Activated CD4-positive, alpha-beta memory T cell treated with anti-CD3 and anti-CD28 coated beads for 36 hours (primary cell): ENCODE results near the gene ATP10A. TPM values are rescaled to one million over a fixed set of nuclear protein-coding genes. Genes with fewer than 3 reads are reported as not detected.
A peak's percentile ranks its signal among the peaks of the same experiment; 100 is the strongest.

Experiments used
- CTCF ChIA-PET: fragments of 350-600 bp; sonication (Branson Sonifier 250); formaldehyde crosslinking; loops from one replicate; lab custom pipeline; 2021; ENCODE audit warnings: antibody characterized with exemption, inconsistent platforms; lab: Charles Lee
- POLR2A ChIA-PET: fragments of 350-600 bp; sonication (Branson Sonifier 250); formaldehyde crosslinking; loops from one replicate; lab custom pipeline; 2021; ENCODE audit warnings: antibody characterized with exemption; lab: Charles Lee
- DNase-seq: peaks from one replicate; pipeline ENCODE4 v3.0.0-alpha.2; 2020
- H3K27ac Mint-ChIP-seq: one replicate; pipeline ENCODE4 v1.8.0; 2021; ENCODE audit warnings: mixed read lengths
- H3K27me3 Mint-ChIP-seq: one replicate; pipeline ENCODE4 v1.8.0; 2021; ENCODE audit warnings: mixed read lengths
- H3K36me3 Mint-ChIP-seq: one replicate; pipeline ENCODE4 v1.8.0; 2021; ENCODE audit warnings: mixed read lengths
- H3K4me1 Mint-ChIP-seq: one replicate; pipeline ENCODE4 v1.8.0; 2021; ENCODE audit warnings: low read depth, mixed read lengths
- H3K4me3 Mint-ChIP-seq: one replicate; pipeline ENCODE4 v1.8.0; 2021; ENCODE audit warnings: mild to moderate bottlenecking, mixed read lengths
- H3K9me3 Mint-ChIP-seq: one replicate; pipeline ENCODE4 v1.8.0; 2021; ENCODE audit warnings: mixed read lengths
- intact Hi-C: fragments of 100-400 bp; cut with micrococcal nuclease; formaldehyde crosslinking; loops from one replicate; pipeline ENCODE4 v1.15.1; 2023
- total RNA-seq, 2 experiments: library from RNA; stranded (reverse); gene quantifications; one replicate each; pipeline ENCODE4 v1.2.3, GENCODE V29; 2021

The ATP10A gene
- total RNA-seq, 2 experiments from 2014 or later: 15.9 to 17.2 TPM

DNA sequence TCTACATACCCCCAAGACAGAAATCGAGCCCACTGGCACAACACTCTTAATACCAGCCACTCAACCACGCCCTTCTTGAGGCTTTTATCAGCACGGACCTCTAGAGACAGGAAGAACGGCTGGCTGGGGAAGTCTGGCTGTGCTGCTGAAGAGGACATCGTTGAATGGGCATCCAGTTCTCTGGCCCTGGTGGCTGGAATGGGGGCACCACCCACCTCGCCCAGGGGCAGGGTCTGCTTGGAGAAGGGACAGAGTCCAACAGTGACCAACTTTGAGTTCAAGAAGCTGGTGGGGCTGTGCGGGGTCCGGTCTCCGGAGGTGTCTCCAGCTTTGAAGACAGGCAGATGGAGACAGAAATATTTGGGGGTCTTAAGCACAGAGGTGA, 77.5 kb downstream of the ATP10A start:
- Mint-ChIP-seq H3K27me3 (no peaks in the 10 kb centered on the region), H3K36me3 (no peaks in the 10 kb centered on the region), H3K9me3 (no peaks in the 10 kb centered on the region), H3K4me1 (peaks cover 43% of the 10 kb centered on the region), H3K27ac (no peak overlapping the region), H3K4me3 (no peak overlapping the region)
- ChIA-PET POLR2A (no interaction called here), CTCF (interaction anchor here (1.4 kb wide), 1 partner anchor 76 kb away, joined by 4 read pairs; no protein-coding TSS in a partner anchor)
- intact Hi-C loops: no loop called here
- DNase-seq: no peak

DNA sequence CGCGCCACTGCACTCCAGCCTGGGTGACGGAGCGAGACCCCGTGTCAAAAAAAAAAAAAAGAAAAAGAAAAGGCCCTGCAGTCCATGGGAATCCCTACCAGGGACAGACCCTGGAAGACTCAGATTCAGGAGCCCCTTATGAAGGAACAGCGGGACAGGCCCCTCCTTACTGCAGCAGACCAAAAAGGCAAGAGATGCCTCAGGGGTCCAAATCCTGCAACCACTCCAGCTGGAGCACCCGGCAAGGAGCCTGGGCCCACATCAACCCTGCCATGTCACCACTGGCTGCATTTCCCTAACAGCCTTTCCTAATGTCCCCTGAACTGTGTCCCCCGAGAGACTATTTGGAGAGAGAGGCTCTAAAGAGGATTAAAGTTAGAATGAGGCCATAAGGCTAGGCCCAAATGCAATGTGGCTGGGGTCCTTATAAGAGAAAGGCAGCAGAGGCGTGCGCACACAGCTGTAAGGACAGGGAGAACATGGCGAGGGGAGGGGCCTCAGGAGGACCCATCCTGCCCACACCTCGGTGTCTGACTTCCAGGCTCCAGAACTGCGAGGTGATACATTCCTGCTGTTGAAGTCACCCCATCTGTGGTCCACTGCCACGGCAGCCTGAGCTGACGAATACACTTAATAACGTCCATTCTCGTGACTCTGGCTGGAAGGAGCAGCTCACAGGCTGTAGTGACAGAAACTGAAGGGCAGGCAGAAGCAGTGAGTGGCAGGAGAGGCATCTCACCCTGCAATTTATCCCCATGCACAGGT, 78.1 kb downstream of the ATP10A start:
- CTCF ChIA-PET: interaction anchor here (1.4 to 2.4 kb wide), 2 partner anchors 77 to 148 kb away, joined by 4 to 27 read pairs; no protein-coding TSS in a partner anchor
- Mint-ChIP-seq H3K9me3 (no peaks in the 10 kb centered on the region), H3K4me1 (peaks cover 37% of the 10 kb centered on the region), H3K27me3 (no peaks in the 10 kb centered on the region), H3K27ac (no peak overlapping the region), H3K36me3 (peaks cover 2% of the 10 kb centered on the region), H3K4me3 (no peak overlapping the region)
- no peak for DNase-seq
- intact Hi-C loops: no loop called here
- POLR2A ChIA-PET: no interaction called here

DNA sequence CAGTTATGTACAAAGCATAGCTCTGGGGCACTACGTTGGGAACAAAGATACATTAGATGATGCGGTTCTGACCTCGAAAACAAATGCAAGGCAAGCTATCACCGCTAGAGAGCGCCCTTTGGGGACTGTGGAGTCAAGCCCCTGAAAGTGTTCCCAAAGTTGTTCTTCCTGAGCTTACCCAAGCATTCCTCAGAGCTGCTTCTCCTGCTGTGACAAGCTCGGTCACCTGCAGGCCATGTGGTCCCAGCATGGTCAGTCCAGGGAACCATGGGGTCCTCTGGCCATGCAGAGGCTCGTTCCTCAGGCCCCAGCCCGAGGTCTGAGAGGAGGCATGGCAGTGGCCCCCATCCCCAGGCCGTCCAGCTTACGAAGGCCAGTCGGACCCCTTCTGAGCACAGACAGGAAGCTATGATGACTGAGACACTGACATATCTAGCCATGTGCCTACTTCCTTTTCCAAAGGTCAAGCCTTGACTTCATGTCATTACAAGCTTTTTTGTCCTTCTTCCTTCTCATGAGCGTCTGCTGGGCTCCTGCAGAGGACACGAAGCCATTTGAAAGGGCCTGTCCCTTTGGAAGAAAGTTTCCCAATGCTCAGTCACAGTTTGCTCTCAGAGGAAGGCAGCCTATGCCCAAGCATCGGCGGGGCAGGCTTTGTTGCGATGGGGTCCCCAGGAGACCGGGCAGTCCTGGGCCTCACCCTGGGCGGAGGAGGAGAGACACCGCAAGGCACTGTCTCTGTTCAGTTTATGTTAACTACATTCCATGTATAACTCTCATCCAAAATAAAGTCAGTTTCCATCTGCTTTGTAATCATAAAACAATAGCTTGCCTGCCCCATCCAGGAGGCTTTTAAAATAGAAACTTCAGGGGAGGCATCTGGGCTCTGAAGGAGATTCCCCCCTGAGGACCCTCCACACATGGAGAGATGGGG, 79.3 kb downstream of the ATP10A start:
- no peak overlapping the region for H3K27ac Mint-ChIP-seq
- peak; percentile 62 for DNase-seq
- CTCF ChIA-PET: interaction anchor here (0.6 to 2.4 kb wide), 14 partner anchors 14 to 161 kb away, joined by 3 to 27 read pairs (median 4); partner anchors contain the start of gene ATP10A
- POLR2A ChIA-PET: no interaction called here
- peaks cover 33% of the 10 kb centered on the region for H3K4me1 Mint-ChIP-seq
- H3K27me3 Mint-ChIP-seq: no peaks in the 10 kb centered on the region
- peaks cover 7% of the 10 kb centered on the region for H3K36me3 Mint-ChIP-seq
- intact Hi-C loops: no loop called here
- no peak overlapping the region for H3K4me3 Mint-ChIP-seq
- H3K9me3 Mint-ChIP-seq: no peaks in the 10 kb centered on the region

DNA sequence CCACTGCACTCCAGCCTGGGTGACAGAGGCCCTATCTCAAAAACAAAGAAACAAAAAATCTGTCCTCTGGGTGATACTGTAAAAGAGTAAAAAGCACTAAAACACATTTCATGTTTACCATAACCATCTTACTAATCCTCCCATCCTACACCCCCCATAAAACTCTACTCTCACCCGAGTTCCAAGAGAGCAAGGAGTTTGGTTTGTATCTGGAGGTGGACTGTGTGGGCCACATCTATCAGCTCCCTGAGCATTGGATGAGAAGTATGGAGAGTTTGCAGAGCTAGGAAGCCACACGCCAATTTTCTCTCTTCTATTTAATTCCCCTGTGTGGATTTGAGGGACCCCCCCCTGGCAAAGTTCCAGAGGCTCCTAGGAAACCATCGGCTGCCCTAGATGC, 80.0 kb downstream of the ATP10A start:
- H3K36me3 Mint-ChIP-seq: peaks cover 9% of the 10 kb centered on the region
- ChIA-PET CTCF (interaction anchor here (0.7 to 2.4 kb wide), 13 partner anchors 16 to 162 kb away, joined by 3 to 27 read pairs (median 4); partner anchors contain the start of gene ATP10A), POLR2A (no interaction called here)
- H3K27ac Mint-ChIP-seq: no peak overlapping the region
- intact Hi-C loops: no loop called here
- H3K4me3 Mint-ChIP-seq: no peak overlapping the region
- no peak for DNase-seq
- H3K27me3 Mint-ChIP-seq: no peaks in the 10 kb centered on the region
- H3K9me3 Mint-ChIP-seq: no peaks in the 10 kb centered on the region
- H3K4me1 Mint-ChIP-seq: peaks cover 32% of the 10 kb centered on the region

DNA sequence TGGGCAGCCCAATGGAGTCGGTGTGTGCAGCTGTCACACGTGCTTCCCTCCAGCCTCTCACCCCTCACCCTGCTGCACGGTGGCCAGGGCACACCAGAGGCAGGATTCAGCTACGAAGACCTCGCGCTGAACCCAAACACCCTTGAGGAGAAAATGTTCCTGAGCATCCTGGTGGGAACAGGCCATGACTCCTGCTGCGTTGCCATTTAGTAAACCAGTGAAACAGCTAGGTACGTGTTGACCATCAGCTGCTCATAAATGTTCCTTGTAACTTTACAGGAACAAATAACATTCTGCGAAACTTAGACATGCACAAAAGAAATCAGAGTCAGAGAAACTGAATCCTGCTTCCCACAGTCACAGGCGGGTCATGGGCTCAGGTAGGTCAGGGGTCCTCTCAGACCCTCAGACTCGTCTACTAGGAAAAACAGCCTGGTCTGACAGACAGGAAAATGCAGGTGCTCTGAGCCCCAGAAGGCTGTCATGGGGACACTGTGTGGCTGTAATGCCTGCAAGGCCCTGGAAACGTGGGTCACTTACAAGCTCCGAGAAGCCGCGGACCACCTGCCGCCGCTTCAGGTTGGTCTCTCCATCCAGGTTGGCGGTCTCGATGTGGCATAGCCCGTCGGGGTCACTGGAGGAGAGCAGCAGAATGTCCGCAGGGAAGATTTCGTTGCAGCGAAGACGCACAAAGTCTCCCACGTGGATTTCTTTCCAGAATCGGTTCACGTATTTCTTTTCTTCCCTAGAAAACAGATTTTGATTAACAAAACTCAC, 82.5 kb downstream of the ATP10A start:
- Mint-ChIP-seq H3K27ac (no peak overlapping the region), H3K4me1 (peaks cover 29% of the 10 kb centered on the region), H3K27me3 (no peaks in the 10 kb centered on the region), H3K4me3 (no peak overlapping the region), H3K36me3 (peaks cover 9% of the 10 kb centered on the region), H3K9me3 (no peaks in the 10 kb centered on the region)
- ChIA-PET POLR2A (no interaction called here), CTCF (interaction anchor here (2.0 kb wide), 1 partner anchor 153 kb away, joined by 7 read pairs; no protein-coding TSS in a partner anchor)
- no peak for DNase-seq
- intact Hi-C loops: no loop called here

DNA sequence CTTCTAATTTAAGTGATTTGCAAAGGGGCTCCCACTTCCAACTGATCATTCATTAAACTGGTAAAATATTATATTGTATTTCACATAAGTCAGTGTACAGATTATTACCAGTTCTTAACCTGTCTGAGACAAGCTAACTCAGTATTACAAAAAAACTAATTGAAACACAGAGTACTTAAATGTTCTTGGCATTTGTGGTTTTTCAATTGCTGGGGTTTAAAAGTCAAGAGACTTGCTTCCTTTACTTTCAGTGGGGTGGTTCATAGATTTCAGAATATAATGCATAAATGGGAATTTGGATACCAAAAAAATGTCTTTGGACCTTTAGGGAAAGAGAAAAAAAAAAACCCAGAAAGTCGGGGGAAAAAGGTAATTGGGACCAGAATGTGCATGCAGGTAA, 85.0 kb downstream of the ATP10A start:
- CTCF ChIA-PET: interaction anchor here (0.6 kb wide), 1 partner anchor 156 kb away, joined by 5 read pairs; no protein-coding TSS in a partner anchor
- POLR2A ChIA-PET: no interaction called here

DNA sequence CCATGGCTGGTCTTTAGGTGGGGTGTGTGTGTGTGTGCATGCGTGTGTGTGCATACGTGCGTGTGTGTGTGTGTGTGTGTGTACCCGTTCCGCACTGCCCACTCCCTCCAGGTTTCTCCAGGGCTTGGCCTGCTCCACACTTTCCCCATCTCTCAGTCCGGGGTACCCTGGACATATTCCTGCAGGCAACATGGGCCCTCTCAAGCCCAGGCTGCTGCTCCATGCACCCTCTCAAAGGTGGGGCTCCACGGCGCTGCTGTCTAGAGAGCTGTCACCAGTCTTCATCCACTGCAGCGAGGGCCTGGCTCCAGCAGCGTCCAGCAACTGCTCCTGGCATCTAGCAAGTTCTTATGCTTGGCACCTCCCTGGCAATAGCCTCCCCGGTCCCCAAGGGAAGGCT, 86.1 kb downstream of the ATP10A start:
- no peaks in the 10 kb centered on the region for H3K27me3 Mint-ChIP-seq
- intact Hi-C loops: no loop called here
- H3K4me1 Mint-ChIP-seq: peaks cover 23% of the 10 kb centered on the region
- no peak overlapping the region for H3K27ac Mint-ChIP-seq
- H3K4me3 Mint-ChIP-seq: no peak overlapping the region
- ChIA-PET CTCF (no interaction called here), POLR2A (no interaction called here)
- H3K36me3 Mint-ChIP-seq: peaks cover 9% of the 10 kb centered on the region
- DNase-seq: no peak
- H3K9me3 Mint-ChIP-seq: no peaks in the 10 kb centered on the region

More for the DNA sequence above, 85.0 kb downstream of the ATP10A start:
- intact Hi-C loops: no loop called here
- peaks cover 9% of the 10 kb centered on the region for H3K36me3 Mint-ChIP-seq
- no peaks in the 10 kb centered on the region for H3K9me3 Mint-ChIP-seq
- peaks cover 24% of the 10 kb centered on the region for H3K4me1 Mint-ChIP-seq
- no peak overlapping the region for H3K4me3 Mint-ChIP-seq
- H3K27me3 Mint-ChIP-seq: no peaks in the 10 kb centered on the region
- no peak overlapping the region for H3K27ac Mint-ChIP-seq
- no peak for DNase-seq

DNA sequence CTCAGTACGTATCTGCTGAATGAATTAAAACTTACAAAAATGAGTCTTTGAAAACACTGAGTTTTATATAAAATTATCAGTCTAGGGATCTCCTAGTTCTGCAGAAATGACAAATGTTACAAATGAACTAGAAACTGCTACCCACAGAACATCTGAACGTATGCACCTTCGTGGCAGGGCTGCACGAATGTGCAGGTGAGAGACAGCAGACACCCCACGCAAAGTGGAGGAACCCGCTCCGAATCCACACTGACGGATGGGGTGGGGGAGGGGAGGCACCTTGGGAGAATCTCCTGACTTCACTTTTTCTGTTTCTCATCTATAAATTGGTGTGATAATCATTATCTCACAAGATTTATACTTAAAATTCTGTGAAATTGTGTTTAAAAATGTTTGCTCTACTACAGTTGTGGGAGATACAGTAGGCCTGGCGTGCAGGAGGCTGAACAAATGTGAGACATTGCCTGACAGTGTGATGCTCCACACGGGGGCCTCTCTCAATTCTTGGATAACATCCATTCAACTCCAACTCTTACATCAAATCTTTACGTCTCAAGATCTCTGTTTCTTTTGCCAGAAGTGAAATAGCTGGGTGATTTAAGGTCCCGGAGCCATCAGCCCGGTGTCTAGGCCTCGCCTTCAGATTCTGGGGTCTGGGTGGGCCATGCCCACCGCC, 86.9 kb downstream of the ATP10A start:
- ChIA-PET CTCF (no interaction called here), POLR2A (no interaction called here)
- H3K27ac Mint-ChIP-seq: no peak overlapping the region
- H3K36me3 Mint-ChIP-seq: peaks cover 9% of the 10 kb centered on the region
- no peak overlapping the region for H3K4me3 Mint-ChIP-seq
- no peaks in the 10 kb centered on the region for H3K27me3 Mint-ChIP-seq
- intact Hi-C loops: no loop called here
- DNase-seq: no peak
- H3K9me3 Mint-ChIP-seq: no peaks in the 10 kb centered on the region
- H3K4me1 Mint-ChIP-seq: peaks cover 23% of the 10 kb centered on the region

DNA sequence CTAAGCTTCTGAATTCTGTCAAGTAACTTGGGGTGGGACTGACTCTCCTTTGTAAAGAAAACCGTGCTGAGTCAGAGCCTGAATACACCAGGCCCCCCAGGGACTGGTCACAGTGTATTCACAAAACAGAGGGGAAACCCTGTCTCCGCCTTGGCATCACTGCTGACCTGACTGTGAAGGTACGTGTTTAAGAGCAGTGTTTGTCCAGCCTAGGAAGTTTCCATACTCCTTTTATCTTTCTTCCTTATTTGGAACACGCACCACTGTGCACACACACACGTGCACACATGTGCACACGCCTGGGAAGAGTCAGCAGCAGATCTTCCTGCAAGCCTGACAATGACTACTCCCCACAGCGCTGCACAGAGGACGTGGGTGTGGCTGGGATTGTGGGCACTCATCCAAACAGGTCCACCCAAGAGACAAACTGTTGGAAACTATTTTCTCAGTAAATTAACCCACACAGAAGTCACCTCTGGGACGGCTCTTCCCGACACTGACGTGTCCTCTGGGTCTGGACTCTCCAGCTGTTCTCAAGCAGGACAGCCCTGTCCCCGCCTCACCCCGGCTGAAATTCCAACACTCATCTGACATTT, 87.7 kb downstream of the ATP10A start:
- no peak overlapping the region for H3K4me3 Mint-ChIP-seq
- H3K27me3 Mint-ChIP-seq: no peaks in the 10 kb centered on the region
- no peaks in the 10 kb centered on the region for H3K9me3 Mint-ChIP-seq
- ChIA-PET CTCF (no interaction called here), POLR2A (no interaction called here)
- peaks cover 23% of the 10 kb centered on the region for H3K4me1 Mint-ChIP-seq
- peaks cover 8% of the 10 kb centered on the region for H3K36me3 Mint-ChIP-seq
- no peak overlapping the region for H3K27ac Mint-ChIP-seq
- intact Hi-C loops: no loop called here
- no peak for DNase-seq

DNA sequence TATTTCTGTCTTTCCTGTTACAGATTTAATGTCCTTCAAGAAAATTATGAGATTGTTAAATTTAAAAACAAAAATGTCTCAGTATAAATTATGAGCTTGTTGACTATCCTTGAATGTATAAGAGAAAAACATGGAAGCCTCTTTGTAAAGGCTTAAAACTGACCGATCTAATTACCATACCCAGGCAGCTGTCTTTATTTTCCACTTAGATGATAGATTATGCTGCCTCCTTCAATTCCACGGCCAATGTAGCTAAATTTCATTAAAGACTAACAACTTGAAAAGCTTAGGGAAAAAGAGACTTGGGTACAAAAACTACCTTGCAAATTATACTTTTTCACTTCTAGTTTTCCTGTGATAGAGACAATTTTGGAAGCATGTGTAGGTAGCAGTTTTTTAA, 88.3 kb downstream of the ATP10A start:
- peaks cover 22% of the 10 kb centered on the region for H3K4me1 Mint-ChIP-seq
- no peak overlapping the region for H3K4me3 Mint-ChIP-seq
- peaks cover 6% of the 10 kb centered on the region for H3K36me3 Mint-ChIP-seq
- no peak overlapping the region for H3K27ac Mint-ChIP-seq
- intact Hi-C loops: no loop called here
- CTCF ChIA-PET: no interaction called here
- DNase-seq: no peak
- POLR2A ChIA-PET: no interaction called here
- no peaks in the 10 kb centered on the region for H3K27me3 Mint-ChIP-seq
- no peaks in the 10 kb centered on the region for H3K9me3 Mint-ChIP-seq

DNA sequence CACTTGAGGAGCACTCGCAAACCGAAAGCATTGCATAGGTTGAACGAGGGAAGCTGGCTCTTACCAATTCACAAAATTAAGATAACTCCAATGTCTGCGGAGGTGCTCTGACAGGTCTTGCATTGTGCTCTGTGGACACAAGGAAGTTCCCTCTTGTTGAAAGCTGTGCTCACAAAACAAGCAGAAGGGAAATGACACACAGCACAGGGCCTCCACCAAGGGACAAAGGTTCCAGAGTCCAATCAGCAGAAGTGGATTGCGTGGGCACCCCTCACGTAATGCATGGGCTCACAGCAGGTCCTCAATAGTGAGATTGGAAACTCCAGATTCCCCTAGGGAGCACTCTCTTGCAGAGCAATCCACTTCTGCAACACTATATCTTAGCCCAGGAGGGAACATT, 89.9 kb downstream of the ATP10A start:
- no peak for DNase-seq
- intact Hi-C loops: no loop called here
- H3K4me3 Mint-ChIP-seq: no peak overlapping the region
- ChIA-PET CTCF (no interaction called here), POLR2A (no interaction called here)
- no peaks in the 10 kb centered on the region for H3K36me3 Mint-ChIP-seq
- H3K9me3 Mint-ChIP-seq: no peaks in the 10 kb centered on the region
- H3K27me3 Mint-ChIP-seq: no peaks in the 10 kb centered on the region
- H3K4me1 Mint-ChIP-seq: peaks cover 10% of the 10 kb centered on the region
- no peak overlapping the region for H3K27ac Mint-ChIP-seq
